Measurements from ENCODE around the gene DYNC1I2.

DYNC1I2 gene

GRCh38 chr2:171673905-171674304, 13.4 kb upstream of the DYNC1I2 start:
- POLR2A ChIA-PET = no interaction called here
- no peaks in the 10 kb centered on the region for H3K9me3 ChIP-seq (ENCODE audit: control insufficient read depth, insufficient read depth, low read depth, low read length)
- no peaks in the 10 kb centered on the region for H3K36me3 ChIP-seq (ENCODE audit: control insufficient read depth in 2 of 2, insufficient read depth in 1 of 2, low read length in 2 of 2)
- TF ChIP-seq, protein P1, sequence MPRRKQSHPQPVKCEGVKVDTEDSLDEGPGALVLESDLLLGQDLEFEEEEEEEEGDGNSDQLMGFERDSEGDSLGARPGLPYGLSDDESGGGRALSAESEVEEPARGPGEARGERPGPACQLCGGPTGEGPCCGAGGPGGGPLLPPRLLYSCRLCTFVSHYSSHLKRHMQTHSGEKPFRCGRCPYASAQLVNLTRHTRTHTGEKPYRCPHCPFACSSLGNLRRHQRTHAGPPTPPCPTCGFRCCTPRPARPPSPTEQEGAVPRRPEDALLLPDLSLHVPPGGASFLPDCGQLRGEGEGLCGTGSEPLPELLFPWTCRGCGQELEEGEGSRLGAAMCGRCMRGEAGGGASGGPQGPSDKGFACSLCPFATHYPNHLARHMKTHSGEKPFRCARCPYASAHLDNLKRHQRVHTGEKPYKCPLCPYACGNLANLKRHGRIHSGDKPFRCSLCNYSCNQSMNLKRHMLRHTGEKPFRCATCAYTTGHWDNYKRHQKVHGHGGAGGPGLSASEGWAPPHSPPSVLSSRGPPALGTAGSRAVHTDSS (tag by site-specific recombination; IDR thresholded peaks at IDR 0.05) = no peak
- TF ChIP-seq ZNF274 (IDR thresholded peaks at IDR 0.05; ENCODE audit: low read length) (no peak), ZNF274 (tag by site-specific recombination; IDR thresholded peaks at IDR 0.05; ENCODE audit: borderline replicate concordance) (no peak), ZNF837 (tag by site-specific recombination; IDR thresholded peaks at IDR 0.05) (no peak), ZNF157 (tag by site-specific recombination; IDR thresholded peaks at IDR 0.05) (no peak), MZF1 (tag by site-specific recombination; IDR thresholded peaks at IDR 0.05; ENCODE audit: borderline replicate concordance) (no peak), ZNF138 (tag by site-specific recombination; IDR thresholded peaks at IDR 0.05; ENCODE audit: borderline replicate concordance) (no peak), KLF10 (tag by site-specific recombination; IDR thresholded peaks at IDR 0.05) (no peak), ZNF140 (tag by site-specific recombination; IDR thresholded peaks at IDR 0.05) (no peak), ZNF623 (tag by site-specific recombination; IDR thresholded peaks at IDR 0.05) (no peak), SALL2 (tag by site-specific recombination; IDR thresholded peaks at IDR 0.05; ENCODE audit: borderline replicate concordance) (no peak), GFI1B (tag by site-specific recombination; IDR thresholded peaks at IDR 0.05) (no peak), ZNF596 (tag by site-specific recombination; IDR thresholded peaks at IDR 0.05) (no peak), ZNF221 (tag by site-specific recombination; IDR thresholded peaks at IDR 0.05; ENCODE audit: borderline replicate concordance) (no peak), ZNF248 (tag by site-specific recombination; IDR thresholded peaks at IDR 0.05) (no peak), ZNF202 (tag by site-specific recombination; IDR thresholded peaks at IDR 0.05; ENCODE audit: borderline replicate concordance) (no peak)
- TF ChIP-seq, protein P2, sequence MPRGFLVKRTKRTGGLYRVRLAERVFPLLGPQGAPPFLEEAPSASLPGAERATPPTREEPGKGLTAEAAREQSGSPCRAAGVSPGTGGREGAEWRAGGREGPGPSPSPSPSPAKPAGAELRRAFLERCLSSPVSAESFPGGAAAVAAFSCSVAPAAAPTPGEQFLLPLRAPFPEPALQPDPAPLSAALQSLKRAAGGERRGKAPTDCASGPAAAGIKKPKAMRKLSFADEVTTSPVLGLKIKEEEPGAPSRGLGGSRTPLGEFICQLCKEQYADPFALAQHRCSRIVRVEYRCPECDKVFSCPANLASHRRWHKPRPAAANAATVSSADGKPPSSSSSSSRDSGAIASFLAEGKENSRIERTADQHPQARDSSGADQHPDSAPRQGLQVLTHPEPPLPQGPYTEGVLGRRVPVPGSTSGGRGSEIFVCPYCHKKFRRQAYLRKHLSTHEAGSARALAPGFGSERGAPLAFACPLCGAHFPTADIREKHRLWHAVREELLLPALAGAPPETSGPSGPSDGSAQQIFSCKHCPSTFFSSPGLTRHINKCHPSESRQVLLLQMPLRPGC (tag by site-specific recombination; IDR thresholded peaks at IDR 0.05) = no peak
- TF ChIP-seq, protein P3, sequence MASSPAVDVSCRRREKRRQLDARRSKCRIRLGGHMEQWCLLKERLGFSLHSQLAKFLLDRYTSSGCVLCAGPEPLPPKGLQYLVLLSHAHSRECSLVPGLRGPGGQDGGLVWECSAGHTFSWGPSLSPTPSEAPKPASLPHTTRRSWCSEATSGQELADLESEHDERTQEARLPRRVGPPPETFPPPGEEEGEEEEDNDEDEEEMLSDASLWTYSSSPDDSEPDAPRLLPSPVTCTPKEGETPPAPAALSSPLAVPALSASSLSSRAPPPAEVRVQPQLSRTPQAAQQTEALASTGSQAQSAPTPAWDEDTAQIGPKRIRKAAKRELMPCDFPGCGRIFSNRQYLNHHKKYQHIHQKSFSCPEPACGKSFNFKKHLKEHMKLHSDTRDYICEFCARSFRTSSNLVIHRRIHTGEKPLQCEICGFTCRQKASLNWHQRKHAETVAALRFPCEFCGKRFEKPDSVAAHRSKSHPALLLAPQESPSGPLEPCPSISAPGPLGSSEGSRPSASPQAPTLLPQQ (tag by site-specific recombination; IDR thresholded peaks at IDR 0.05) = no peak
- CTCF ChIA-PET = interaction anchor here (1.7 kb wide), 1 partner anchor 75 kb away, joined by 3 read pairs; no protein-coding TSS in a partner anchor
- H3K4me1 ChIP-seq (ENCODE audit: control insufficient read depth, insufficient read depth, low read length) = no peaks in the 10 kb centered on the region
- no peak overlapping the region for H3K27ac ChIP-seq (ENCODE audit: extremely low read depth, low read depth, low read length)
- H3K4me3 ChIP-seq (ENCODE audit: low read depth, low read length) = no peak overlapping the region

GRCh38 chr2:171675810-171676345, 11.4 kb upstream of the DYNC1I2 start:
- ChIA-PET CTCF (interaction anchor here (1.0 kb wide), 1 partner anchor 102 kb away, joined by 3 read pairs; no protein-coding TSS in a partner anchor), POLR2A (interaction anchor here (0.6 kb wide), 1 partner anchor 311 kb away, joined by 4 read pairs; no protein-coding TSS in a partner anchor)
- H3K27ac ChIP-seq (ENCODE audit: extremely low read depth, low read depth, low read length) = no peak overlapping the region
- H3K4me1 ChIP-seq (ENCODE audit: control insufficient read depth, insufficient read depth, low read length) = no peaks in the 10 kb centered on the region
- H3K4me3 ChIP-seq (ENCODE audit: low read depth, low read length) = no peak overlapping the region
- H3K36me3 ChIP-seq (ENCODE audit: control insufficient read depth in 2 of 2, insufficient read depth in 1 of 2, low read length in 2 of 2) = no peaks in the 10 kb centered on the region
- H3K9me3 ChIP-seq (ENCODE audit: control insufficient read depth, insufficient read depth, low read depth, low read length) = no peaks in the 10 kb centered on the region
- no peak for TF ChIP-seq ZNF529 (tag by site-specific recombination; IDR thresholded peaks at IDR 0.05; ENCODE audit: insufficient replicate concordance)
- no peak for TF ChIP-seq SCRT1 (tag by site-specific recombination; IDR thresholded peaks at IDR 0.05; ENCODE audit: borderline replicate concordance)
- TF ChIP-seq BCL11B (tag by site-specific recombination; IDR thresholded peaks at IDR 0.05; ENCODE audit: low read depth) = no peak
- no peak for TF ChIP-seq ZNF26 (tag by site-specific recombination; IDR thresholded peaks at IDR 0.05)
- TF ChIP-seq, protein P4, sequence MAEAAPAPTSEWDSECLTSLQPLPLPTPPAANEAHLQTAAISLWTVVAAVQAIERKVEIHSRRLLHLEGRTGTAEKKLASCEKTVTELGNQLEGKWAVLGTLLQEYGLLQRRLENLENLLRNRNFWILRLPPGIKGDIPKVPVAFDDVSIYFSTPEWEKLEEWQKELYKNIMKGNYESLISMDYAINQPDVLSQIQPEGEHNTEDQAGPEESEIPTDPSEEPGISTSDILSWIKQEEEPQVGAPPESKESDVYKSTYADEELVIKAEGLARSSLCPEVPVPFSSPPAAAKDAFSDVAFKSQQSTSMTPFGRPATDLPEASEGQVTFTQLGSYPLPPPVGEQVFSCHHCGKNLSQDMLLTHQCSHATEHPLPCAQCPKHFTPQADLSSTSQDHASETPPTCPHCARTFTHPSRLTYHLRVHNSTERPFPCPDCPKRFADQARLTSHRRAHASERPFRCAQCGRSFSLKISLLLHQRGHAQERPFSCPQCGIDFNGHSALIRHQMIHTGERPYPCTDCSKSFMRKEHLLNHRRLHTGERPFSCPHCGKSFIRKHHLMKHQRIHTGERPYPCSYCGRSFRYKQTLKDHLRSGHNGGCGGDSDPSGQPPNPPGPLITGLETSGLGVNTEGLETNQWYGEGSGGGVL (tag by site-specific recombination; IDR thresholded peaks at IDR 0.05) = no peak
- no peak for TF ChIP-seq ZNF391 (tag by site-specific recombination; IDR thresholded peaks at IDR 0.05; ENCODE audit: borderline replicate concordance, low read depth)
- TF ChIP-seq ZNF133 (tag by site-specific recombination; IDR thresholded peaks at IDR 0.05) = no peak
- TF ChIP-seq GLIS2 (tag by site-specific recombination; IDR thresholded peaks at IDR 0.05) = no peak

All from HEK293 (cell line).